ENCODE results near the gene CNPY4. TPM values are rescaled to one million over a fixed set of nuclear protein-coding genes. Genes with fewer than 3 reads are reported as not detected.

CNPY4 gene, protein sequence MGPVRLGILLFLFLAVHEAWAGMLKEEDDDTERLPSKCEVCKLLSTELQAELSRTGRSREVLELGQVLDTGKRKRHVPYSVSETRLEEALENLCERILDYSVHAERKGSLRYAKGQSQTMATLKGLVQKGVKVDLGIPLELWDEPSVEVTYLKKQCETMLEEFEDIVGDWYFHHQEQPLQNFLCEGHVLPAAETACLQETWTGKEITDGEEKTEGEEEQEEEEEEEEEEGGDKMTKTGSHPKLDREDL
- 10 to 100 TPM; 22.5 to 25.6 TPM for total RNA-seq
- 25.7 TPM for polyA plus RNA-seq (2013, experiment 1 of 2)
- polyA plus RNA-seq (2013, experiment 2 of 2), result 31.5 TPM
- total RNA-seq, result 2.2 to 153 (median 30.8) reads per million in 172 experiments

DNA sequence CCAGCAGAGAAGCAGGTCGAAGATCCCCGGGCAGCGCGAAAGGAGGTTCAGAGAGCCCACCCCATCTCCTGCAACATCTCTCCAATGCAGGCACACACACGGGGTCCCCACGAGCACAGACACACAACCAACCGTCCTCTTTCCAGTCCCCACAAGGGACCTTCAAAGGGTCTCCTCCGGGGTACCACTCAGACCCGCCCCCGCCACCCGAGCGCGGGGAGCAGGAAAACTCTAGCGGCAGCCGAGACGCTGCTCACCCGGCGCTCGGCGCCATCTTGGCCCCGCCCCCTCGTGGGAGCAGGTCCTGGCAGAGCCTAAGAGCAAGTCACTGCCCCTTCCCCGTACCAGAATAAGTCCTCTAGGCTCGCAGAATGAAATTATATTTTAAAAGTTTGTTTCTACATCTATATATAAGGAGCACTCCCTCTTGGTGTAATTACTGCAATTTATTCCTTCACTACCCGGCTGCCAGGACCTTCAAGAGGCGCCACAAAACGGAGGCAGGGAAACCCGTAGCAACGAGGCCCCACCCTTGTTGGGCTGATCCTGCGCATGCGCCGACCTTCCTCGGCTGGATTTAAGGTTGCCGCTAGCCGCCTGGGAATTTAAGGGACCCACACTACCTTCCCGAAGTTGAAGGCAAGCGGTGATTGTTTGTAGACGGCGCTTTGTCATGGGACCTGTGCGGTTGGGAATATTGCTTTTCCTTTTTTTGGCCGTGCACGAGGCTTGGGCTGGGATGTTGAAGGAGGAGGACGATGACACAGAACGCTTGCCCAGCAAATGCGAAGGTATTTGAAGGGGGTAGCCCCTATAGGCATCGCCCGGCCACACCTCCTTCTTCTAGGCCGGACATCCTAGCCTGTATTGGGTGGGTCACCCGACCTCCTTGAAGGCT is at the start of gene CNPY4, which contains the start of gene TAF6:
CNPY4 (plus strand) TSS at position 563 of the 898 bp plus-strand sequence; CDS start at position 674, 111 bp downstream.
TAF6 (minus strand) TSS at position 287 of the 898 bp plus-strand sequence. CDS start 5,149 bp downstream, outside the sequence.
- Mint-ChIP-seq H3K36me3 (ENCODE audit: low read depth) (peaks cover 34% of the 10 kb centered on the region), H3K27me3 (no peaks in the 10 kb centered on the region), H3K27ac (peak within 1 kb of the TSS; percentile 97), H3K4me1 (ENCODE audit: low read depth) (peaks cover 26% of the 10 kb centered on the region), H3K9me3 (no peaks in the 10 kb centered on the region), H3K4me3 (peak within 1 kb of the TSS; percentile 98)
- DNase-seq (peak; percentile 90 to 98 (median 96)), ATAC-seq (ENCODE audit: poor library complexity) (peak; percentile 70)
- Histone ChIP-seq H3K27me3 (ENCODE audit: control insufficient read depth in 1 of 2, insufficient read depth in 2 of 2, low read length in 2 of 2) (no peaks in the 10 kb centered on the region), H3K4me3 (ENCODE audit: low read length) (peak within 1 kb of the TSS; percentile 93), H3K36me3 (ENCODE audit: insufficient read depth, low read length) (peaks cover 17% of the 10 kb centered on the region), H3K9me3 (ENCODE audit: control insufficient read depth in 1 of 2, insufficient read depth in 1 of 2, low read length in 2 of 2) (no peaks in the 10 kb centered on the region), H3K4me1 (ENCODE audit: insufficient read depth, low read length) (peaks cover 31% of the 10 kb centered on the region), H3K27ac (ENCODE audit: low read depth in 1 of 2, low read length in 2 of 2) (peak within 1 kb of the TSS; percentile 79 to 98)
- intact Hi-C loops (cut with DNase I, micrococcal nuclease), result loop anchor here (1.0 to 2.0 kb wide), 3 partner anchors 8 to 39 kb away; partner anchors contain the start of genes AP4M1 (in 2 of the 2), MCM7 (in 2 of the 2) and ZNF3 (in 1 of the 2)
- ChIA-PET CTCF (interaction anchor here (1.0 to 1.6 kb wide), 7 partner anchors 8 to 98 kb away, joined by 3 to 14 read pairs (median 4); partner anchors contain the start of genes AP4M1 and MCM7), POLR2A (interaction anchor here (1.0 to 2.8 kb wide), 10 partner anchors 10 to 309 kb away, joined by 3 to 50 read pairs (median 10); partner anchors contain the start of genes AP4M1, COPS6, LAMTOR4 and MCM7)
- TF ChIP-seq, protein P1, sequence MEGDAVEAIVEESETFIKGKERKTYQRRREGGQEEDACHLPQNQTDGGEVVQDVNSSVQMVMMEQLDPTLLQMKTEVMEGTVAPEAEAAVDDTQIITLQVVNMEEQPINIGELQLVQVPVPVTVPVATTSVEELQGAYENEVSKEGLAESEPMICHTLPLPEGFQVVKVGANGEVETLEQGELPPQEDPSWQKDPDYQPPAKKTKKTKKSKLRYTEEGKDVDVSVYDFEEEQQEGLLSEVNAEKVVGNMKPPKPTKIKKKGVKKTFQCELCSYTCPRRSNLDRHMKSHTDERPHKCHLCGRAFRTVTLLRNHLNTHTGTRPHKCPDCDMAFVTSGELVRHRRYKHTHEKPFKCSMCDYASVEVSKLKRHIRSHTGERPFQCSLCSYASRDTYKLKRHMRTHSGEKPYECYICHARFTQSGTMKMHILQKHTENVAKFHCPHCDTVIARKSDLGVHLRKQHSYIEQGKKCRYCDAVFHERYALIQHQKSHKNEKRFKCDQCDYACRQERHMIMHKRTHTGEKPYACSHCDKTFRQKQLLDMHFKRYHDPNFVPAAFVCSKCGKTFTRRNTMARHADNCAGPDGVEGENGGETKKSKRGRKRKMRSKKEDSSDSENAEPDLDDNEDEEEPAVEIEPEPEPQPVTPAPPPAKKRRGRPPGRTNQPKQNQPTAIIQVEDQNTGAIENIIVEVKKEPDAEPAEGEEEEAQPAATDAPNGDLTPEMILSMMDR (IDR thresholded peaks at IDR 0.05), result no peak

DNA sequence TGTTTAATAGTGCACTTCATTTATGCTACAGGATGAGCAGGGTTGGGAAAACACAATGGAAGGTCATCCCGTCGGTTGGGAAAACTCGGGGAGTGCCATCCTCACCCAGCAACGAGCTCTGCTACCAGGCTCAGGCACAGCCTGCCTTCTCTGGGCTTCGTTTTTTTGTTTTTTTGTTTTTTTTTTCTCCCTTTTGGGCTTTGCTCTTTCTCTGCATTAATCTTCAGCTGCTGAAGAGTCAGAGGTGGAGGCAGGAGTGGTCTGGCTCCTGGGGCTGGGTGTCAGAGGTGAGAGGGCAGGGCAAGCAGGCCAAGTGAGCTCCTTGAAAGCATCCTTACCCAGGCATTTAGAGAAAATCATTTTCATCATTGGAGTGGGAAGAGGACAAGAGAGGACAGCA is 49.4 kb upstream of the CNPY4 start:
- Mint-ChIP-seq H3K27ac (no peak overlapping the region), H3K4me3 (no peak overlapping the region), H3K4me1 (ENCODE audit: low read depth) (no peaks in the 10 kb centered on the region), H3K36me3 (ENCODE audit: low read depth) (peaks cover 77% of the 10 kb centered on the region), H3K27me3 (no peaks in the 10 kb centered on the region), H3K9me3 (peaks cover 10% of the 10 kb centered on the region)
- ATAC-seq (ENCODE audit: poor library complexity), result no peak
- TF ChIP-seq, protein P1 (IDR thresholded peaks at IDR 0.05), result no peak
- no peak for DNase-seq
- POLR2A ChIA-PET, result interaction anchor here (1.3 kb wide), 1 partner anchor 21 kb away, joined by 5 read pairs; the partner anchor contains the start of gene ZSCAN21
- H3K27ac ChIP-seq (ENCODE audit: low read depth in 1 of 2, low read length in 2 of 2), result no peak overlapping the region
- CTCF ChIA-PET, result interaction anchor here (1.0 kb wide), 1 partner anchor 17 kb away, joined by 3 read pairs; no protein-coding TSS in a partner anchor
- H3K9me3 ChIP-seq (ENCODE audit: control insufficient read depth in 1 of 2, insufficient read depth in 1 of 2, low read length in 2 of 2), result peaks cover 31 to 33% of the 10 kb centered on the region in 2 experiments
- no peaks in the 10 kb centered on the region for H3K4me1 ChIP-seq (ENCODE audit: insufficient read depth, low read length)
- no peaks in the 10 kb centered on the region for H3K27me3 ChIP-seq (ENCODE audit: control insufficient read depth in 1 of 2, insufficient read depth in 2 of 2, low read length in 2 of 2)
- H3K4me3 ChIP-seq (ENCODE audit: low read length), result no peak overlapping the region
- peaks cover 57% of the 10 kb centered on the region for H3K36me3 ChIP-seq (ENCODE audit: insufficient read depth, low read length)
- intact Hi-C loops (cut with DNase I, micrococcal nuclease), result no loop called here

Data from CD4-positive, alpha-beta T cell (primary cell).